Ishikawa (cell line): ENCODE data around the gene CFAP54.

Source experiments
- CEBPB ChIP-seq: IDR thresholded peaks from 2 replicates; pipeline ENCODE4 v1.6.1; 2012
- CREB1 ChIP-seq: IDR thresholded peaks from 2 replicates; pipeline ENCODE4 v1.6.1; 2012; ENCODE audit warnings: low read depth
- EGR1 ChIP-seq: IDR thresholded peaks from 2 replicates; pipeline ENCODE4 v1.6.1; 2012
- EP300 ChIP-seq: IDR thresholded peaks from 2 replicates; pipeline ENCODE4 v1.6.1; 2012; ENCODE audit warnings: borderline replicate concordance
- FOXM1 ChIP-seq: IDR thresholded peaks from 2 replicates; pipeline ENCODE4 v1.6.1; 2012; ENCODE audit warnings: low read depth, borderline replicate concordance
- NFIC ChIP-seq: IDR thresholded peaks from 2 replicates; pipeline ENCODE4 v1.6.1; 2012
- RAD21 ChIP-seq: IDR thresholded peaks from 2 replicates; pipeline ENCODE4 v1.6.1; 2012; ENCODE audit warnings: low read depth
- TAF1 ChIP-seq: IDR thresholded peaks from 2 replicates; pipeline ENCODE4 v1.6.1; 2012; ENCODE audit warnings: low read depth, mild to moderate bottlenecking
- TCF12 ChIP-seq: IDR thresholded peaks from 2 replicates; pipeline ENCODE4 v1.6.1; 2012; ENCODE audit warnings: low read depth
- TEAD4 ChIP-seq: IDR thresholded peaks from 2 replicates; pipeline ENCODE4 v1.6.1; 2012
- YY1 ChIP-seq: IDR thresholded peaks from 2 replicates; pipeline ENCODE4 v1.6.1; 2012; ENCODE audit warnings: low read depth
- ZBTB7A ChIP-seq: IDR thresholded peaks from 2 replicates; pipeline ENCODE4 v1.6.1; 2012; ENCODE audit warnings: low read depth
- TF ChIP-seq, protein P1 (sequence below): IDR thresholded peaks from 2 replicates; pipeline ENCODE4 v1.6.1; 2012; ENCODE audit warnings: low read depth, mild to moderate bottlenecking
- TF ChIP-seq, protein P2 (sequence below): IDR thresholded peaks from 2 replicates; pipeline ENCODE4 v1.6.1; 2012
- TF ChIP-seq, protein P3 (sequence below): IDR thresholded peaks from 2 replicates; pipeline ENCODE4 v1.6.1; 2012

CFAP54 gene

DNA sequence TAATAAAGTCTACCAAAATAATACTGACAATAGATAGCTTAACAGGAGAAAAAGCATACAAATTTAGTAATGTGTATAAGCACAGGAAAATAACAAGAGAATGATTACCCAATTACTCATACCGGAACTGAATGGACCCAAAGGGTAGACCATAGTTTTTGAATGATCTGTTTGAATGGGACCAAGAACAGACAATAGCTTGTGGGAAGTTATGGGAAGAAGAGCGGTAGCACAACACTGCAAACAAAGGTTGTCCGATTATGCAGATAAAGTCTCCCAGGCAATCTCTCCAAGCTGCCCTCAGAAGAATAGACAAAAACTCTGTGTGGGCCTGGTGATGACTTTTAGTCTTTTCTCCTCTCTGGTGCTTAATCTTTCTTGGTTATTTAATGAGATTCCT, 321.1 kb downstream of the CFAP54 start:
- TF ChIP-seq CREB1 (no peak), EP300 (no peak), YY1 (no peak), TCF12 (no peak), FOXM1 (no peak), ZBTB7A (no peak), CEBPB (no peak), NFIC (no peak), TEAD4 (no peak), EGR1 (no peak), RAD21 (no peak)
- TF ChIP-seq, protein P1, sequence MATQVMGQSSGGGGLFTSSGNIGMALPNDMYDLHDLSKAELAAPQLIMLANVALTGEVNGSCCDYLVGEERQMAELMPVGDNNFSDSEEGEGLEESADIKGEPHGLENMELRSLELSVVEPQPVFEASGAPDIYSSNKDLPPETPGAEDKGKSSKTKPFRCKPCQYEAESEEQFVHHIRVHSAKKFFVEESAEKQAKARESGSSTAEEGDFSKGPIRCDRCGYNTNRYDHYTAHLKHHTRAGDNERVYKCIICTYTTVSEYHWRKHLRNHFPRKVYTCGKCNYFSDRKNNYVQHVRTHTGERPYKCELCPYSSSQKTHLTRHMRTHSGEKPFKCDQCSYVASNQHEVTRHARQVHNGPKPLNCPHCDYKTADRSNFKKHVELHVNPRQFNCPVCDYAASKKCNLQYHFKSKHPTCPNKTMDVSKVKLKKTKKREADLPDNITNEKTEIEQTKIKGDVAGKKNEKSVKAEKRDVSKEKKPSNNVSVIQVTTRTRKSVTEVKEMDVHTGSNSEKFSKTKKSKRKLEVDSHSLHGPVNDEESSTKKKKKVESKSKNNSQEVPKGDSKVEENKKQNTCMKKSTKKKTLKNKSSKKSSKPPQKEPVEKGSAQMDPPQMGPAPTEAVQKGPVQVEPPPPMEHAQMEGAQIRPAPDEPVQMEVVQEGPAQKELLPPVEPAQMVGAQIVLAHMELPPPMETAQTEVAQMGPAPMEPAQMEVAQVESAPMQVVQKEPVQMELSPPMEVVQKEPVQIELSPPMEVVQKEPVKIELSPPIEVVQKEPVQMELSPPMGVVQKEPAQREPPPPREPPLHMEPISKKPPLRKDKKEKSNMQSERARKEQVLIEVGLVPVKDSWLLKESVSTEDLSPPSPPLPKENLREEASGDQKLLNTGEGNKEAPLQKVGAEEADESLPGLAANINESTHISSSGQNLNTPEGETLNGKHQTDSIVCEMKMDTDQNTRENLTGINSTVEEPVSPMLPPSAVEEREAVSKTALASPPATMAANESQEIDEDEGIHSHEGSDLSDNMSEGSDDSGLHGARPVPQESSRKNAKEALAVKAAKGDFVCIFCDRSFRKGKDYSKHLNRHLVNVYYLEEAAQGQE, result no peak
- TF ChIP-seq, protein P2, sequence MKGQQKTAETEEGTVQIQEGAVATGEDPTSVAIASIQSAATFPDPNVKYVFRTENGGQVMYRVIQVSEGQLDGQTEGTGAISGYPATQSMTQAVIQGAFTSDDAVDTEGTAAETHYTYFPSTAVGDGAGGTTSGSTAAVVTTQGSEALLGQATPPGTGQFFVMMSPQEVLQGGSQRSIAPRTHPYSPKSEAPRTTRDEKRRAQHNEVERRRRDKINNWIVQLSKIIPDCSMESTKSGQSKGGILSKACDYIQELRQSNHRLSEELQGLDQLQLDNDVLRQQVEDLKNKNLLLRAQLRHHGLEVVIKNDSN, result no peak
- TF ChIP-seq, protein P3, sequence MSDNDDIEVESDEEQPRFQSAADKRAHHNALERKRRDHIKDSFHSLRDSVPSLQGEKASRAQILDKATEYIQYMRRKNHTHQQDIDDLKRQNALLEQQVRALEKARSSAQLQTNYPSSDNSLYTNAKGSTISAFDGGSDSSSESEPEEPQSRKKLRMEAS, result no peak

DNA sequence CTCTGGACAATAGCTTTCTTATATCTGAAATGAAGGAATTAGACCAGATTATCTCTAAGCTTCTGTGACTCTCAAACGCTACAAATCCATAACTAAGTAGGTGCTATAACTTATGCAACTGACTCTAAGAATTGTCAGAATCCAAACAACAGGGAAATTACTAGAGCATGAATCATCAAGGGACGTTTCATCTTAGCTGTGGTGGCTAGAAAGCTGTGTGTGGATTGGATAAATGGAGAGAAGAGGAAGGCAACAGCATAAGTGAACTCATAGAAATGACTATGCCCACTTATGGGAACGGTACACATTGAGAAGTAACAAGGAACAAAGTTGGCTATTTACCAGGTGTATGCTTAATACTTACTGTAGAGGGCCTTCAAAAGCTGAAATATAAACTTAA, 321.7 kb downstream of the CFAP54 start:
- TF ChIP-seq CEBPB (no peak), EP300 (no peak), RAD21 (no peak), TAF1 (no peak), CREB1 (no peak), EGR1 (no peak), ZBTB7A (no peak), YY1 (no peak), FOXM1 (no peak)

DNA sequence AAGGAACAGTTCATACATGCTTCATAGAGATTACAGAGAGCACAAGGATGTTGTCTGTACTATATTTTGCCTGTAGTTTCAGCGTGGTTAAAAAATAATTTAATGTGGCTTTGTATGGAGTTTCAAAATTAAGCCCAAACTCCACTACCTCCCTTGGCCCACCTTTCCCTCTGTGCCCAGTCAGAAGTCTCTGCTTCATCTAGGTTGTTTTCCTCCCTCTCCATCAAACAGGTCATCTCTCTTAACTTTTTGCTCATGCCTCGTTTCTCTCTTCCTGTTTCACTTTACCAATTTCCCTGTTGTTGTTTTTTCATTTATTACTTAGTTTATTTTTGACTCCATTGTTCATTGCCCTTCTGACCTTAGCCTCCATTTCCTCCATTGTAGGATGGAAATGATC, 322.8 kb downstream of the CFAP54 start:
- no peak for TF ChIP-seq TAF1
- TF ChIP-seq YY1, result no peak
- TF ChIP-seq CEBPB, result no peak
- no peak for TF ChIP-seq CREB1
- TF ChIP-seq RAD21, result no peak
- TF ChIP-seq, protein P2, result no peak
- no peak for TF ChIP-seq FOXM1
- no peak for TF ChIP-seq EP300
- TF ChIP-seq, protein P1, result no peak
- TF ChIP-seq TEAD4, result no peak
- TF ChIP-seq, protein P3, result no peak
- TF ChIP-seq NFIC, result no peak
- no peak for TF ChIP-seq EGR1
- no peak for TF ChIP-seq TCF12
- TF ChIP-seq ZBTB7A, result no peak

DNA sequence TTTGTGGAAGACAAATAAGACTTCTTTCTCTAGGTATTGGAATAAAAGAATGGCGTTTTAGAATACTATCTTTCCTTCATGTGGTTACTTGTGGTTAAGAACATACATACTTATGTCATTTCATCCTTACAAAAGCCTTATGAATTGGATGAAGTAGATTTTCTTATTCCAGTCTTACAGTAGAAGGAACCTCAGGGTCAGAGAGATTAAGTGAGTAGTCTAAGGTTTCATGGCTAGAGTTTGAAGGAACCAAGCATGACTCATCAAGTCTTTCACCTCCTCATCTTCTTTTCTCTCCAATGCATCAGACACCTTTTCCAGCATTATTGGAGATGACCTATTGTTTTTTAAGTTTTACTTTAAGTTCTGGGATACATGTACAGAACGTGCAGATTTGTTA, 324.8 kb downstream of the CFAP54 start:
- TF ChIP-seq NFIC (no peak), TCF12 (no peak)
- TF ChIP-seq, protein P2, result no peak

DNA sequence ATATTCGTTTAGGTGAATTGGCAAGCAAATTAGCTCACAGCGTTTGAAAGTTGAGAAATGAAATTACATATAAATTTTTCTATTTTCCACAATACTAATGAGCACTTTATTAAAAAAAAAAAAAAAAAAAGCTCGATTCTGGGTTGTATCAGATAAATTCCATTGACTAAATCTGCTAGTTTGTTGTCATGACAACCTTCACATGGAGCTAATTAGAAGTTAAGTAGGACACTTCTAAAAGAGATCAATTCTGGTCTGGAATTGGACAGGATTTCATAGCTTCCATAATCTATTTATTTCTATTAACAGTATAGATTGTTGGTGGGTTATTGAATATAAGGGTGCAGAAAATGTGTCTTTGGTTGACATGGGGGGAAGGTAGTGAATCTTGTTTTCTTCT, 332.2 kb downstream of the CFAP54 start:
- no peak for TF ChIP-seq CEBPB
- TF ChIP-seq RAD21, result no peak
- TF ChIP-seq TCF12, result no peak
- TF ChIP-seq, protein P1, result no peak
